Mesenchymal stem cell (in vitro differentiated cells and primary cell): ENCODE data around the gene AHCYL2.

Experiments
- DNase-seq: peaks from one replicate; pipeline ENCODE4 v3.0.0-alpha.2; 2013
- H2AFZ ChIP-seq: one replicate; pipeline ENCODE4 v1.6.1; 2013; ENCODE audit warnings: low read depth, mild to moderate bottlenecking, control low read depth, inconsistent platforms, low read length, moderate library complexity
- H2AK5ac ChIP-seq: 2 replicates; pipeline ENCODE4 v1.6.1; 2013; ENCODE audit warnings: low read length, moderate library complexity, mild to moderate bottlenecking, inconsistent platforms; ENCODE audit not compliant: severe bottlenecking
- H2BK120ac ChIP-seq: one replicate; pipeline ENCODE4 v1.6.1; 2013; ENCODE audit warnings: low read depth, mild to moderate bottlenecking, inconsistent platforms, low read length, moderate library complexity
- H2BK12ac ChIP-seq, 2 experiments: one replicate each; pipeline ENCODE4 v1.6.1; 2013; ENCODE audit warnings: inconsistent platforms in 2 of 2, low read length in 2 of 2, mild to moderate bottlenecking in 2 of 2, moderate library complexity in 2 of 2, control low read depth in 1 of 2
- H2BK15ac ChIP-seq: one replicate; pipeline ENCODE4 v1.6.1; 2013; ENCODE audit warnings: mild to moderate bottlenecking, low read depth, inconsistent platforms; ENCODE audit not compliant: poor library complexity, severe bottlenecking
- H2BK5ac ChIP-seq: 2 replicates; pipeline ENCODE4 v1.6.1; 2013; ENCODE audit warnings: low read depth, mild to moderate bottlenecking, low read length, control low read depth, inconsistent platforms; ENCODE audit not compliant: poor library complexity, severe bottlenecking
- H3K14ac ChIP-seq, 2 experiments: one replicate each; pipeline ENCODE4 v1.6.1; 2013; ENCODE audit warnings: inconsistent platforms in 2 of 2, low read length in 2 of 2, control low read depth in 1 of 2, mild to moderate bottlenecking in 1 of 2, moderate library complexity in 1 of 2
- H3K18ac ChIP-seq, 2 experiments: one replicate each; pipeline ENCODE4 v1.6.1; 2013; ENCODE audit warnings: inconsistent platforms in 2 of 2, low read length in 2 of 2, control low read depth in 1 of 2, low read depth in 1 of 2, mild to moderate bottlenecking in 1 of 2
- H3K23ac ChIP-seq, 2 experiments: one replicate each; pipeline ENCODE4 v1.6.1; 2013; ENCODE audit warnings: inconsistent platforms in 2 of 2, low read length in 2 of 2, mild to moderate bottlenecking in 2 of 2, moderate library complexity in 2 of 2, control low read depth in 1 of 2
- H3K27ac ChIP-seq: 2 replicates; pipeline ENCODE4 v1.5.1; 2013; ENCODE audit warnings: mild to moderate bottlenecking, moderate library complexity, low read length, control low read depth, inconsistent platforms; ENCODE audit not compliant: poor library complexity, severe bottlenecking
- H3K27me3 ChIP-seq, 2 experiments: 2 replicates each; pipeline versions ENCODE4 v1.6.1 to v1.7.0; 2013; ENCODE audit warnings: low read length in 2 of 2, mild to moderate bottlenecking in 2 of 2, moderate library complexity in 2 of 2, control low read depth in 1 of 2, inconsistent platforms in 1 of 2; ENCODE audit not compliant: control insufficient read depth in 1 of 2, insufficient read depth in 1 of 2
- H3K36me3 ChIP-seq, 2 experiments: 2 replicates each; pipeline versions ENCODE4 v1.6.1 to v1.7.0; 2013; ENCODE audit warnings: low read length in 2 of 2, control low read depth in 1 of 2, inconsistent platforms in 1 of 2, low read depth in 1 of 2, mild to moderate bottlenecking in 1 of 2; ENCODE audit not compliant: insufficient read depth in 2 of 2, control insufficient read depth in 1 of 2
- H3K4ac ChIP-seq, 2 experiments: one replicate each; pipeline ENCODE4 v1.6.1; 2013; ENCODE audit warnings: inconsistent platforms in 2 of 2, low read length in 2 of 2, mild to moderate bottlenecking in 2 of 2, moderate library complexity in 2 of 2, control low read depth in 1 of 2, low read depth in 1 of 2
- H3K4me1 ChIP-seq: 2 replicates; pipeline ENCODE4 v1.6.1; 2013; ENCODE audit warnings: low read depth, low read length, control low read depth; ENCODE audit not compliant: control insufficient read depth, insufficient read depth
- H3K4me2 ChIP-seq: 2 replicates; pipeline ENCODE4 v1.6.1; 2013; ENCODE audit warnings: low read length, mild to moderate bottlenecking, inconsistent platforms; ENCODE audit not compliant: poor library complexity, severe bottlenecking
- H3K4me3 ChIP-seq, 2 experiments: 2 replicates each; pipeline versions ENCODE4 v1.5.1 to v1.7.0; 2013; ENCODE audit warnings: low read length in 2 of 2, mild to moderate bottlenecking in 2 of 2, control low read depth in 1 of 2, low read depth in 1 of 2; ENCODE audit not compliant: insufficient read depth in 1 of 2
- H3K79me1 ChIP-seq: replicated peaks from 2 replicates; pipeline ENCODE4 v1.6.1; 2013; ENCODE audit warnings: mild to moderate bottlenecking, control low read depth, low read length, inconsistent platforms; ENCODE audit not compliant: poor library complexity, severe bottlenecking
- H3K9ac ChIP-seq: 2 replicates; pipeline ENCODE4 v1.7.0; 2013; ENCODE audit warnings: mild to moderate bottlenecking, low read length, moderate library complexity
- H3K9me3 ChIP-seq: 2 replicates; pipeline ENCODE4 v1.7.0; 2013; ENCODE audit warnings: mild to moderate bottlenecking, low read length; ENCODE audit not compliant: control insufficient read depth
- H4K8ac ChIP-seq: one replicate; pipeline ENCODE4 v1.6.1; 2013; ENCODE audit warnings: inconsistent platforms, mild to moderate bottlenecking, low read length, moderate library complexity
- H4K91ac ChIP-seq: one replicate; pipeline ENCODE4 v1.6.1; 2013; ENCODE audit warnings: mild to moderate bottlenecking, low read length, inconsistent platforms
- whole genome bisulfite sequencing: methylation state at CpG from one replicate; pipeline ENCODE4 v1.1.7; 2013; ENCODE audit warnings: mixed read lengths; 5-methylcytosine and 5-hydroxymethylcytosine counted together

AHCYL2 gene

GRCh38 chr7:129188892-129189660 lies 35.8 kb upstream of the AHCYL2 start:
- peak overlapping the region; percentile 74 to 78 for H3K4me3 ChIP-seq
- under 1% methylated on average over 80 of the region's 83 CpGs for WGBS
- H3K14ac ChIP-seq, result peak overlapping the region in 1 of 2 experiments; percentile 80
- peak overlapping the region; percentile 82 to 84 for H3K18ac ChIP-seq
- no peaks in the 10 kb centered on the region for H3K9me3 ChIP-seq
- H2AK5ac ChIP-seq, result no peak overlapping the region
- H3K4ac ChIP-seq, result peak overlapping the region; percentile 51 to 71
- DNase-seq, result peak; percentile 26
- peak overlapping the region; percentile 97 for H3K4me2 ChIP-seq
- peaks cover 0 to 58% of the 10 kb centered on the region in 2 experiments for H3K27me3 ChIP-seq
- H2BK15ac ChIP-seq, result peak overlapping the region; percentile 74
- peak overlapping the region; percentile 71 for H2BK120ac ChIP-seq
- peaks cover 31% of the 10 kb centered on the region for H3K79me1 ChIP-seq
- H2AFZ ChIP-seq, result peak overlapping the region; percentile 0
- no peak overlapping the region for H2BK5ac ChIP-seq
- H3K23ac ChIP-seq, result peak overlapping the region in 1 of 2 experiments; percentile 2
- H3K27ac ChIP-seq, result no peak overlapping the region
- peaks cover 0 to 6% of the 10 kb centered on the region in 2 experiments for H3K36me3 ChIP-seq
- H2BK12ac ChIP-seq, result no peak overlapping the region
- peaks cover 8% of the 10 kb centered on the region for H3K4me1 ChIP-seq
- peak overlapping the region; percentile 56 for H4K8ac ChIP-seq
- no peak overlapping the region for H4K91ac ChIP-seq
- peak overlapping the region; percentile 68 for H3K9ac ChIP-seq

- Histone ChIP-seq H2AFZ (peak overlapping the region; percentile 0), H2BK5ac (no peak overlapping the region), H3K9me3 (no peaks in the 10 kb centered on the region), H3K4me1 (peaks cover 8% of the 10 kb centered on the region), H3K4me2 (peak overlapping the region; percentile 97), H3K14ac (peak overlapping the region in 1 of 2 experiments; percentile 80), H3K4ac (no peak overlapping the region), H3K18ac (peak overlapping the region in 1 of 2 experiments; percentile 84), H2BK15ac (no peak overlapping the region), H3K27me3 (peaks cover 0 to 58% of the 10 kb centered on the region in 2 experiments), H3K36me3 (peaks cover 0 to 6% of the 10 kb centered on the region in 2 experiments), H4K91ac (no peak overlapping the region), H3K9ac (peak overlapping the region; percentile 68), H2BK12ac (no peak overlapping the region), H2BK120ac (no peak overlapping the region), H3K23ac (no peak overlapping the region), H3K27ac (no peak overlapping the region), H2AK5ac (no peak overlapping the region), H4K8ac (no peak overlapping the region), H3K4me3 (peak overlapping the region; percentile 74 to 78), H3K79me1 (peaks cover 31% of the 10 kb centered on the region)
- peak; percentile 4 for DNase-seq
- 19% methylated on average over 13 of the region's 13 CpGs for WGBS
These were observed 35.0 kb upstream of the AHCYL2 start for GRCh38 chr7:129189661-129190310.

- Histone ChIP-seq H2AFZ (no peak overlapping the region), H3K4me3 (no peak overlapping the region), H3K9me3 (no peaks in the 10 kb centered on the region), H4K91ac (no peak overlapping the region), H3K79me1 (peaks cover 34% of the 10 kb centered on the region), H3K9ac (no peak overlapping the region), H2BK12ac (no peak overlapping the region), H3K4me1 (peaks cover 7% of the 10 kb centered on the region), H2BK15ac (no peak overlapping the region), H3K23ac (no peak overlapping the region), H4K8ac (no peak overlapping the region), H3K36me3 (peaks cover 0 to 6% of the 10 kb centered on the region in 2 experiments), H2AK5ac (no peak overlapping the region), H2BK5ac (no peak overlapping the region), H3K14ac (no peak overlapping the region), H2BK120ac (no peak overlapping the region), H3K18ac (no peak overlapping the region), H3K4me2 (no peak overlapping the region), H3K27ac (no peak overlapping the region), H3K27me3 (peaks cover 0 to 49% of the 10 kb centered on the region in 2 experiments), H3K4ac (no peak overlapping the region)
- WGBS, result 98% methylated on average over 3 of the region's 3 CpGs
- no peak for DNase-seq
These were observed 33.6 kb upstream of the AHCYL2 start for GRCh38 chr7:129191272-129191671.

GRCh38 chr7:129193892-129194291 lies 30.9 kb upstream of the AHCYL2 start:
- peaks cover 35% of the 10 kb centered on the region for H3K79me1 ChIP-seq
- no peak overlapping the region for H2BK120ac ChIP-seq
- H3K4me1 ChIP-seq, result peaks cover 5% of the 10 kb centered on the region
- H2BK15ac ChIP-seq, result no peak overlapping the region
- no peak overlapping the region for H3K9ac ChIP-seq
- H2AFZ ChIP-seq, result no peak overlapping the region
- H2AK5ac ChIP-seq, result no peak overlapping the region
- no peak overlapping the region for H3K4me2 ChIP-seq
- H4K8ac ChIP-seq, result no peak overlapping the region
- no peak overlapping the region for H3K23ac ChIP-seq
- WGBS, result 89% methylated on average over 2 of the region's 3 CpGs
- H4K91ac ChIP-seq, result no peak overlapping the region
- peaks cover 0 to 6% of the 10 kb centered on the region in 2 experiments for H3K36me3 ChIP-seq
- H2BK5ac ChIP-seq, result no peak overlapping the region
- no peak overlapping the region for H2BK12ac ChIP-seq
- no peak overlapping the region for H3K27ac ChIP-seq
- H3K14ac ChIP-seq, result no peak overlapping the region
- no peak overlapping the region for H3K4me3 ChIP-seq
- no peaks in the 10 kb centered on the region for H3K9me3 ChIP-seq
- no peak for DNase-seq
- H3K27me3 ChIP-seq, result peaks cover 0 to 32% of the 10 kb centered on the region in 2 experiments
- no peak overlapping the region for H3K4ac ChIP-seq
- no peak overlapping the region for H3K18ac ChIP-seq
